K562 (cell line): ENCODE data around the gene ZNF441. TPM values are rescaled to one million over a fixed set of nuclear protein-coding genes. Genes with fewer than 3 reads are reported as not detected.

Source experiments
- BDP1 ChIP-seq: IDR thresholded peaks from 3 replicates; pipeline ENCODE4 v1.6.1; 2011; ENCODE audit not compliant: insufficient read length, insufficient read depth
- CCNT2 ChIP-seq: IDR thresholded peaks from 2 replicates; pipeline ENCODE4 v1.6.1; 2011; ENCODE audit warnings: borderline replicate concordance, low read depth, mild to moderate bottlenecking, moderate library complexity, mixed read lengths, low read length; ENCODE audit not compliant: insufficient read length; ENCODE audit errors: extremely low read depth
- HDAC1 ChIP-seq, 2 experiments: fragments of 450-650 bp; IDR thresholded peaks; 2 replicates each; pipeline ENCODE4 v1.6.1; 2016 to 2017; ENCODE audit warnings: inconsistent platforms in 1 of 2, mild to moderate bottlenecking in 1 of 2, moderate library complexity in 1 of 2
- NRF1 ChIP-seq, 2 experiments: fragments of 450-650 bp; IDR thresholded peaks in 1 of 2; conservative IDR thresholded peaks in 1 of 2; 2 replicates each; pipeline ENCODE4 v1.6.1; 2014; ENCODE audit warnings: mild to moderate bottlenecking in 2 of 2
- TOE1 ChIP-seq, 2 experiments: fragments of 450-650 bp in 1 of 2; sonication (generic) in 1 of 2; formaldehyde crosslinking in 1 of 2; IDR thresholded peaks; 2 replicates each; pipeline versions ENCODE4 v1.7.1 to v1.8.0; 2016 to 2022; ENCODE audit warnings: borderline replicate concordance in 2 of 2, mild to moderate bottlenecking in 2 of 2, antibody characterized with exemption in 1 of 2, inconsistent platforms in 1 of 2, low read depth in 1 of 2, missing genetic modification reagents in 1 of 2, moderate library complexity in 1 of 2
- U2AF2 ChIP-seq: fragments of 200-400 bp; formaldehyde crosslinking; optimal IDR thresholded peaks from 2 replicates; pipeline ENCODE3; 2017; ENCODE audit warnings: low read depth, mild to moderate bottlenecking, low read length
- polyA plus RNA-seq, 8 experiments: library from polyadenylated mRNA; depleted of rRNA in 4 of 8; stranded (reverse) in 5 of 8; unstranded in 3 of 8; fragments of >200 nt; fragmentation: Nextera tagmentation in 2 of 8; fragmentation: Illumina TruSeq in 1 of 8; extraction: Ambion mirVana in 2 of 8; extraction: Trizol in 1 of 8; gene quantifications; 2 replicates each; pipeline versions ENCODE4 v1.2.1 to v1.2.3, GENCODE V29; 2011 to 2014; ENCODE audit warnings: inconsistent platforms in 1 of 8, missing spikeins in 1 of 8
- total RNA-seq, 7 experiments: library from RNA; depleted of rRNA in 6 of 7; stranded (reverse); fragments of >200 nt in 6 of 7; fragmentation: Illumina TruSeq in 2 of 7; extraction: Trizol in 2 of 7; gene quantifications; 2 replicates each; pipeline versions ENCODE4 v1.2.1 to v1.2.3, GENCODE V29; 2011 to 2021; ENCODE audit warnings: low replicate concordance in 1 of 7
- TF ChIP-seq, protein P1 (sequence below): fragments of 450-650 bp; IDR thresholded peaks from 2 replicates; pipeline ENCODE4 v1.7.1; 2018; ENCODE audit warnings: mild to moderate bottlenecking, low read depth; ENCODE audit not compliant: partially characterized antibody
- TF ChIP-seq, protein P2 (sequence below), 2 experiments: fragments of 150-350 bp in 1 of 2; IDR thresholded peaks; 2 replicates each; pipeline ENCODE4 v1.6.1; 2012 to 2016; ENCODE audit warnings: low read depth in 2 of 2, low read length in 2 of 2, mild to moderate bottlenecking in 1 of 2, moderate library complexity in 1 of 2
- TF ChIP-seq, protein P3 (sequence below), 2 experiments: IDR thresholded peaks; 2 replicates each; pipeline ENCODE4 v1.6.1; 2011; ENCODE audit warnings: borderline replicate concordance in 1 of 2, control low read depth in 1 of 2, low read depth in 1 of 2, low read length in 1 of 2, mild to moderate bottlenecking in 1 of 2, mixed read lengths in 1 of 2, moderate library complexity in 1 of 2; ENCODE audit not compliant: insufficient read depth in 1 of 2, insufficient read length in 1 of 2, poor library complexity in 1 of 2, severe bottlenecking in 1 of 2; ENCODE audit errors: extremely low read depth in 1 of 2
- TF ChIP-seq, protein P4 (sequence below): fragments of 450-650 bp; formaldehyde crosslinking; IDR thresholded peaks from 2 replicates; pipeline ENCODE4 v1.4.0; 2020; ENCODE audit warnings: mild to moderate bottlenecking, moderate library complexity
- TF ChIP-seq, protein P5 (sequence below), 2 experiments: fragments of 450-650 bp; IDR thresholded peaks; 2 replicates each; pipeline ENCODE4 v1.6.1; 2018; ENCODE audit warnings: mild to moderate bottlenecking in 2 of 2, low read depth in 1 of 2; ENCODE audit not compliant: partially characterized antibody in 2 of 2

Gene ZNF441
- total and polyA plus RNA-seq, 9 of the 15 experiments (the other 6 are each of a cell fraction or from before 2014, with no cell fraction given) = 1.9 to 14.0 (median 7.8) TPM

DNA sequence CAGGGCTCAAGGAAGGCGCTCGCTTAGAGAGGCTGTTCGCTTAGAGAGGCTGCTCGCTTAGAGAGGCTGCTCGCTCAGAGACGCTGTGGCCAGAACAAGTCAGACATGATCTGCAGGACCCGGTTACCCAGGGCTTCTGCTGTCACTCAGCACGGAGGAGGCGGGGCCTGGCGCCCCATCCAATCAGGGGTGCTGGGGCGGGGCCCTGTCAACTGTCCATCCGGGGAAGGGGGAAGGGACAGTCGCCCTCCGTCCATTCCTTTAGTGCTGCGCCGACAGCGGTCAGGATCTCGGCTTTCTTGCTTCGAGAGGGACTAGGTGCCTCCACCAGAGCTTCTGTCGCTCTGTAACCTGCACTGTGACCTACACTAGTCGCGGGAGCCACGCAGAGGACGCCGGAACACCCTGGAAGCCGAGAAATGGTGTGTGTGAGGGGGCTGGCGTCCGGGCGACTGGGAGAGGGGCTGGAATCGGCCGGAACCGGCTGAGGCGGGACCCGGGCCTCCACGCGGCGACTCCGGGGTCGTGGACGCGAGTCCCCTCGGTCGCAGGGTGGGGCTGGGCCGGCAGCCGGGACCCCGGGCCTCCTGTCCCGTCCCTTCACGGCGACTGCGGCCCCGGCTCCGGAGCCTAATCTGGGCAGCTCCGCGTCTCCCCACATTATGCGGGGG lies 47.4 kb downstream of the ZNF441 start, which contains the start of gene ZNF440 (continued):
- TF ChIP-seq, protein P1, sequence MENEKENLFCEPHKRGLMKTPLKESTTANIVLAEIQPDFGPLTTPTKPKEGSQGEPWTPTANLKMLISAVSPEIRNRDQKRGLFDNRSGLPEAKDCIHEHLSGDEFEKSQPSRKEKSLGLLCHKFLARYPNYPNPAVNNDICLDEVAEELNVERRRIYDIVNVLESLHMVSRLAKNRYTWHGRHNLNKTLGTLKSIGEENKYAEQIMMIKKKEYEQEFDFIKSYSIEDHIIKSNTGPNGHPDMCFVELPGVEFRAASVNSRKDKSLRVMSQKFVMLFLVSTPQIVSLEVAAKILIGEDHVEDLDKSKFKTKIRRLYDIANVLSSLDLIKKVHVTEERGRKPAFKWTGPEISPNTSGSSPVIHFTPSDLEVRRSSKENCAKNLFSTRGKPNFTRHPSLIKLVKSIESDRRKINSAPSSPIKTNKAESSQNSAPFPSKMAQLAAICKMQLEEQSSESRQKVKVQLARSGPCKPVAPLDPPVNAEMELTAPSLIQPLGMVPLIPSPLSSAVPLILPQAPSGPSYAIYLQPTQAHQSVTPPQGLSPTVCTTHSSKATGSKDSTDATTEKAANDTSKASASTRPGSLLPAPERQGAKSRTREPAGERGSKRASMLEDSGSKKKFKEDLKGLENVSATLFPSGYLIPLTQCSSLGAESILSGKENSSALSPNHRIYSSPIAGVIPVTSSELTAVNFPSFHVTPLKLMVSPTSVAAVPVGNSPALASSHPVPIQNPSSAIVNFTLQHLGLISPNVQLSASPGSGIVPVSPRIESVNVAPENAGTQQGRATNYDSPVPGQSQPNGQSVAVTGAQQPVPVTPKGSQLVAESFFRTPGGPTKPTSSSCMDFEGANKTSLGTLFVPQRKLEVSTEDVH = peak; percentile 28
- TF ChIP-seq BDP1 = no peak
- TF ChIP-seq, protein P2, sequence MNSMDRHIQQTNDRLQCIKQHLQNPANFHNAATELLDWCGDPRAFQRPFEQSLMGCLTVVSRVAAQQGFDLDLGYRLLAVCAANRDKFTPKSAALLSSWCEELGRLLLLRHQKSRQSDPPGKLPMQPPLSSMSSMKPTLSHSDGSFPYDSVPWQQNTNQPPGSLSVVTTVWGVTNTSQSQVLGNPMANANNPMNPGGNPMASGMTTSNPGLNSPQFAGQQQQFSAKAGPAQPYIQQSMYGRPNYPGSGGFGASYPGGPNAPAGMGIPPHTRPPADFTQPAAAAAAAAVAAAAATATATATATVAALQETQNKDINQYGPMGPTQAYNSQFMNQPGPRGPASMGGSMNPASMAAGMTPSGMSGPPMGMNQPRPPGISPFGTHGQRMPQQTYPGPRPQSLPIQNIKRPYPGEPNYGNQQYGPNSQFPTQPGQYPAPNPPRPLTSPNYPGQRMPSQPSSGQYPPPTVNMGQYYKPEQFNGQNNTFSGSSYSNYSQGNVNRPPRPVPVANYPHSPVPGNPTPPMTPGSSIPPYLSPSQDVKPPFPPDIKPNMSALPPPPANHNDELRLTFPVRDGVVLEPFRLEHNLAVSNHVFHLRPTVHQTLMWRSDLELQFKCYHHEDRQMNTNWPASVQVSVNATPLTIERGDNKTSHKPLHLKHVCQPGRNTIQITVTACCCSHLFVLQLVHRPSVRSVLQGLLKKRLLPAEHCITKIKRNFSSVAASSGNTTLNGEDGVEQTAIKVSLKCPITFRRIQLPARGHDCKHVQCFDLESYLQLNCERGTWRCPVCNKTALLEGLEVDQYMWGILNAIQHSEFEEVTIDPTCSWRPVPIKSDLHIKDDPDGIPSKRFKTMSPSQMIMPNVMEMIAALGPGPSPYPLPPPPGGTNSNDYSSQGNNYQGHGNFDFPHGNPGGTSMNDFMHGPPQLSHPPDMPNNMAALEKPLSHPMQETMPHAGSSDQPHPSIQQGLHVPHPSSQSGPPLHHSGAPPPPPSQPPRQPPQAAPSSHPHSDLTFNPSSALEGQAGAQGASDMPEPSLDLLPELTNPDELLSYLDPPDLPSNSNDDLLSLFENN (IDR thresholded peaks at IDR 0.05; ENCODE audit: low read depth in 2 of 2, low read length in 2 of 2) = no peak
- TF ChIP-seq, protein P3, sequence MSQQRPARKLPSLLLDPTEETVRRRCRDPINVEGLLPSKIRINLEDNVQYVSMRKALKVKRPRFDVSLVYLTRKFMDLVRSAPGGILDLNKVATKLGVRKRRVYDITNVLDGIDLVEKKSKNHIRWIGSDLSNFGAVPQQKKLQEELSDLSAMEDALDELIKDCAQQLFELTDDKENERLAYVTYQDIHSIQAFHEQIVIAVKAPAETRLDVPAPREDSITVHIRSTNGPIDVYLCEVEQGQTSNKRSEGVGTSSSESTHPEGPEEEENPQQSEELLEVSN (IDR thresholded peaks at IDR 0.05; ENCODE audit: borderline replicate concordance in 1 of 2, extremely low read depth in 1 of 2, insufficient read depth in 1 of 2, insufficient read length in 1 of 2, low read depth in 1 of 2, low read length in 1 of 2, poor library complexity in 1 of 2, severe bottlenecking in 1 of 2) = peak; percentile 22 to 46
- TF ChIP-seq, protein P4, sequence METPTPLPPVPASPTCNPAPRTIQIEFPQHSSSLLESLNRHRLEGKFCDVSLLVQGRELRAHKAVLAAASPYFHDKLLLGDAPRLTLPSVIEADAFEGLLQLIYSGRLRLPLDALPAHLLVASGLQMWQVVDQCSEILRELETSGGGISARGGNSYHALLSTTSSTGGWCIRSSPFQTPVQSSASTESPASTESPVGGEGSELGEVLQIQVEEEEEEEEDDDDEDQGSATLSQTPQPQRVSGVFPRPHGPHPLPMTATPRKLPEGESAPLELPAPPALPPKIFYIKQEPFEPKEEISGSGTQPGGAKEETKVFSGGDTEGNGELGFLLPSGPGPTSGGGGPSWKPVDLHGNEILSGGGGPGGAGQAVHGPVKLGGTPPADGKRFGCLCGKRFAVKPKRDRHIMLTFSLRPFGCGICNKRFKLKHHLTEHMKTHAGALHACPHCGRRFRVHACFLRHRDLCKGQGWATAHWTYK (CRISPR knock-in tag) = no peak
- TF ChIP-seq TOE1 (IDR thresholded peaks at IDR 0.05; ENCODE audit: borderline replicate concordance) = no peak
- TF ChIP-seq TOE1 (CRISPR knock-in tag; IDR thresholded peaks at IDR 0.05; ENCODE audit: borderline replicate concordance, low read depth) = no peak
- TF ChIP-seq NRF1 (conservative IDR thresholded peaks at IDR 0.05 in 1 of 2, IDR thresholded peaks at IDR 0.05 in 1 of 2) = peak; percentile 46 to 66; a peak in 3 of 4 replicates
- peak in 1 of 2 experiments; percentile 49; a peak in 1 of 4 replicates for TF ChIP-seq HDAC1 (IDR thresholded peaks at IDR 0.05)
- no peak for TF ChIP-seq U2AF2
- TF ChIP-seq CCNT2 = no peak
- TF ChIP-seq, protein P5, sequence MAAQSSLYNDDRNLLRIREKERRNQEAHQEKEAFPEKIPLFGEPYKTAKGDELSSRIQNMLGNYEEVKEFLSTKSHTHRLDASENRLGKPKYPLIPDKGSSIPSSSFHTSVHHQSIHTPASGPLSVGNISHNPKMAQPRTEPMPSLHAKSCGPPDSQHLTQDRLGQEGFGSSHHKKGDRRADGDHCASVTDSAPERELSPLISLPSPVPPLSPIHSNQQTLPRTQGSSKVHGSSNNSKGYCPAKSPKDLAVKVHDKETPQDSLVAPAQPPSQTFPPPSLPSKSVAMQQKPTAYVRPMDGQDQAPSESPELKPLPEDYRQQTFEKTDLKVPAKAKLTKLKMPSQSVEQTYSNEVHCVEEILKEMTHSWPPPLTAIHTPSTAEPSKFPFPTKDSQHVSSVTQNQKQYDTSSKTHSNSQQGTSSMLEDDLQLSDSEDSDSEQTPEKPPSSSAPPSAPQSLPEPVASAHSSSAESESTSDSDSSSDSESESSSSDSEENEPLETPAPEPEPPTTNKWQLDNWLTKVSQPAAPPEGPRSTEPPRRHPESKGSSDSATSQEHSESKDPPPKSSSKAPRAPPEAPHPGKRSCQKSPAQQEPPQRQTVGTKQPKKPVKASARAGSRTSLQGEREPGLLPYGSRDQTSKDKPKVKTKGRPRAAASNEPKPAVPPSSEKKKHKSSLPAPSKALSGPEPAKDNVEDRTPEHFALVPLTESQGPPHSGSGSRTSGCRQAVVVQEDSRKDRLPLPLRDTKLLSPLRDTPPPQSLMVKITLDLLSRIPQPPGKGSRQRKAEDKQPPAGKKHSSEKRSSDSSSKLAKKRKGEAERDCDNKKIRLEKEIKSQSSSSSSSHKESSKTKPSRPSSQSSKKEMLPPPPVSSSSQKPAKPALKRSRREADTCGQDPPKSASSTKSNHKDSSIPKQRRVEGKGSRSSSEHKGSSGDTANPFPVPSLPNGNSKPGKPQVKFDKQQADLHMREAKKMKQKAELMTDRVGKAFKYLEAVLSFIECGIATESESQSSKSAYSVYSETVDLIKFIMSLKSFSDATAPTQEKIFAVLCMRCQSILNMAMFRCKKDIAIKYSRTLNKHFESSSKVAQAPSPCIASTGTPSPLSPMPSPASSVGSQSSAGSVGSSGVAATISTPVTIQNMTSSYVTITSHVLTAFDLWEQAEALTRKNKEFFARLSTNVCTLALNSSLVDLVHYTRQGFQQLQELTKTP (IDR thresholded peaks at IDR 0.05; ENCODE audit: low read depth in 1 of 2, partially characterized antibody in 2 of 2) = no peak
